SK-N-SH (cell line): Measurements from ENCODE around the gene TGFB3. TPM values are rescaled to one million over a fixed set of nuclear protein-coding genes. Genes with fewer than 3 reads are reported as not detected.

Experiments used
- CTCF ChIA-PET: fragments of 300-600, 350-600 bp; formaldehyde crosslinking; extraction: SDS; loops from one replicate; lab custom pipeline; 2021; lab: Yijun Ruan, JAX
- POLR2A ChIA-PET: fragments of 350-600 bp; sonication (Branson Sonifier 250); formaldehyde crosslinking; extraction: SDS; loops from one replicate; lab custom pipeline; 2020; ENCODE audit warnings: antibody characterized with exemption, inconsistent platforms; lab: Yijun Ruan, JAX
- DNase-seq: peaks from one replicate; pipeline ENCODE4 v3.0.0; 2012
- H2AFZ ChIP-seq: fragments of 200-600 bp; sonication (generic); 2 replicates; pipeline ENCODE4 v1.8.1; 2016; ENCODE audit warnings: antibody characterized with exemption, mild to moderate bottlenecking, low read depth
- H3F3A ChIP-seq: fragments of 200-600 bp; sonication (generic); replicated peaks from 2 replicates; pipeline ENCODE3; 2016; ENCODE audit warnings: antibody characterized with exemption, mild to moderate bottlenecking; ENCODE audit not compliant: insufficient read depth
- H3K27ac ChIP-seq, 2 experiments: fragments of 200-500 bp in 1 of 2; fragments of 200-600 bp in 1 of 2; sonication (Bioruptor generic) in 1 of 2; sonication (generic), shearing (Covaris generic) in 1 of 2; 2 replicates each; pipeline versions ENCODE4 v1.5.1 to v1.6.1; 2014 to 2016; ENCODE audit warnings: low read depth in 2 of 2, inconsistent platforms in 1 of 2, low read length in 1 of 2, mild to moderate bottlenecking in 1 of 2, mixed read lengths in 1 of 2
- H3K27me3 ChIP-seq: fragments of 200-600 bp; sonication (generic), shearing (Covaris generic); 2 replicates; pipeline ENCODE4 v1.6.1; 2016; ENCODE audit warnings: mixed run types; ENCODE audit not compliant: insufficient read depth
- H3K36me3 ChIP-seq, 2 experiments: fragments of 200-500 bp in 1 of 2; fragments of 200-600 bp in 1 of 2; sonication (Bioruptor generic) in 1 of 2; sonication (generic) in 1 of 2; replicated peaks in 1 of 2; 2 replicates each; pipeline versions ENCODE3 to v1.5.1; 2014 to 2016; ENCODE audit warnings: low read length in 1 of 2, mild to moderate bottlenecking in 1 of 2; ENCODE audit not compliant: insufficient read depth in 2 of 2, control insufficient read depth in 1 of 2
- H3K4me1 ChIP-seq, 2 experiments: fragments of 200-500 bp in 1 of 2; fragments of 200-600 bp in 1 of 2; sonication (Bioruptor generic) in 1 of 2; sonication (generic), shearing (Covaris generic) in 1 of 2; 2 replicates each; pipeline versions ENCODE4 v1.5.1 to v1.6.1; 2014 to 2016; ENCODE audit warnings: low read depth in 1 of 2, low read length in 1 of 2, mixed run types in 1 of 2; ENCODE audit not compliant: insufficient read depth in 2 of 2, control insufficient read depth in 1 of 2
- H3K4me2 ChIP-seq: fragments of 200-600 bp; sonication (generic), shearing (Covaris generic); 2 replicates; pipeline ENCODE4 v1.6.1; 2017; ENCODE audit warnings: mixed run types
- H3K4me3 ChIP-seq, 2 experiments: fragments of 200-500 bp in 1 of 2; fragments of 200-600 bp in 1 of 2; sonication (Bioruptor generic) in 1 of 2; sonication (generic), shearing (Covaris generic) in 1 of 2; 2 replicates each; pipeline versions ENCODE4 v1.5.1 to v1.8.1; 2014 to 2016; ENCODE audit warnings: low read depth in 2 of 2, inconsistent platforms in 1 of 2, low read length in 1 of 2, mild to moderate bottlenecking in 1 of 2, mixed read lengths in 1 of 2, moderate library complexity in 1 of 2
- H3K79me2 ChIP-seq: fragments of 200-600 bp; sonication (generic); 2 replicates; pipeline ENCODE4 v1.8.1; 2017; ENCODE audit warnings: mild to moderate bottlenecking; ENCODE audit not compliant: insufficient read depth
- H3K9ac ChIP-seq: fragments of 200-600 bp; sonication (generic); 2 replicates; pipeline ENCODE4 v1.6.1; 2017; ENCODE audit warnings: mixed run types
- H3K9me2 ChIP-seq: fragments of 200-600 bp; sonication (generic); 2 replicates; pipeline ENCODE4 v1.6.1; 2017; ENCODE audit warnings: mixed run types
- H3K9me3 ChIP-seq: fragments of 200-600 bp; sonication (generic); 2 replicates; pipeline ENCODE4 v1.6.1; 2017; ENCODE audit warnings: mixed run types, mild to moderate bottlenecking, moderate library complexity
- H4K20me1 ChIP-seq: fragments of 200-600 bp; sonication (generic); 2 replicates; pipeline ENCODE4 v1.6.1; 2017; ENCODE audit warnings: mild to moderate bottlenecking, mixed run types; ENCODE audit not compliant: insufficient read depth
- CHD2 ChIP-seq: fragments of 150-350 bp; IDR thresholded peaks from 2 replicates; pipeline ENCODE4 v1.6.1; 2018; ENCODE audit warnings: low read length; ENCODE audit not compliant: partially characterized antibody
- ELF1 ChIP-seq: IDR thresholded peaks from 2 replicates; pipeline ENCODE4 v1.4.0; 2012
- EZH2phosphoT487 ChIP-seq: fragments of 200-600 bp; sonication (generic); IDR thresholded peaks from 2 replicates; pipeline ENCODE4 v1.6.1; 2017; ENCODE audit warnings: low read depth, mixed run types, mild to moderate bottlenecking, antibody characterized with exemption, moderate library complexity, borderline replicate concordance
- FOSL2 ChIP-seq: IDR thresholded peaks from 2 replicates; pipeline ENCODE4 v1.4.0; 2012; ENCODE audit warnings: low read depth, mild to moderate bottlenecking, moderate library complexity, borderline replicate concordance
- FOXJ3 ChIP-seq: sonication (generic); formaldehyde crosslinking; IDR thresholded peaks from 2 replicates; pipeline ENCODE4 v1.5.1; 2020; ENCODE audit warnings: mild to moderate bottlenecking, missing genetic modification reagents
- FOXM1 ChIP-seq: IDR thresholded peaks from 2 replicates; pipeline ENCODE4 v1.4.0; 2012; ENCODE audit warnings: low read depth, mild to moderate bottlenecking
- JUND ChIP-seq: IDR thresholded peaks from 2 replicates; pipeline ENCODE4 v1.4.0; 2012
- MEF2A ChIP-seq: IDR thresholded peaks from 2 replicates; pipeline ENCODE4 v1.4.0; 2012; ENCODE audit warnings: low read depth, borderline replicate concordance
- NRF1 ChIP-seq: IDR thresholded peaks from 2 replicates; pipeline ENCODE4 v1.6.1; 2012; ENCODE audit warnings: low read depth, mild to moderate bottlenecking, low read length
- POLR2AphosphoS5 ChIP-seq: IDR thresholded peaks from 2 replicates; pipeline ENCODE4 v1.6.1; 2012; ENCODE audit warnings: low read depth, low read length
- RAD21 ChIP-seq: IDR thresholded peaks from 2 replicates; pipeline ENCODE4 v1.6.1; 2012; ENCODE audit warnings: mild to moderate bottlenecking, low read length
- RFX5 ChIP-seq: IDR thresholded peaks from 2 replicates; pipeline ENCODE4 v1.6.1; 2012; ENCODE audit warnings: mild to moderate bottlenecking, improper control_type of control experiment, low read length
- TEAD4 ChIP-seq: IDR thresholded peaks from 2 replicates; pipeline ENCODE4 v1.4.0; 2012; ENCODE audit warnings: mild to moderate bottlenecking, borderline replicate concordance; ENCODE audit not compliant: insufficient read depth
- USF1 ChIP-seq: IDR thresholded peaks from 2 replicates; pipeline ENCODE4 v1.4.0; 2012; ENCODE audit warnings: low read depth, borderline replicate concordance
- USF2 ChIP-seq: fragments of 150-350 bp; IDR thresholded peaks from 2 replicates; pipeline ENCODE4 v1.6.1; 2017; ENCODE audit warnings: antibody characterized with exemption, low read length, low read depth, borderline replicate concordance
- YY1 ChIP-seq: IDR thresholded peaks from 2 replicates; pipeline ENCODE4 v1.4.0; 2012; ENCODE audit warnings: low read depth, mild to moderate bottlenecking
- ZBTB33 ChIP-seq: IDR thresholded peaks from 2 replicates; pipeline ENCODE4 v1.4.0; 2012; ENCODE audit warnings: low read depth, borderline replicate concordance
- WGBS: methylation state at CpG from one replicate; pipeline ENCODE4 v1.1.6; 2017; ENCODE audit warnings: low lambda C conversion rate; 5-methylcytosine and 5-hydroxymethylcytosine counted together
- polyA plus RNA-seq, 3 experiments: library from polyadenylated mRNA; depleted of rRNA; stranded (reverse); fragments of >200 nt; gene quantifications; 2 replicates each; pipeline ENCODE4 v1.2.3, GENCODE V29; 2012
- TF ChIP-seq, protein P1 (sequence below): fragments of 200-600 bp; sonication (generic); IDR thresholded peaks from 2 replicates; pipeline ENCODE4 v1.6.1; 2017; ENCODE audit warnings: antibody characterized with exemption, mild to moderate bottlenecking, moderate library complexity
- TF ChIP-seq, protein P2 (sequence below): IDR thresholded peaks from 2 replicates; pipeline ENCODE4 v1.4.0; 2012; ENCODE audit warnings: low read depth

TGFB3 gene
- polyA plus RNA-seq, 1 of the 3 experiments (the other 2 are of a cell fraction): 7.6 TPM

DNA sequence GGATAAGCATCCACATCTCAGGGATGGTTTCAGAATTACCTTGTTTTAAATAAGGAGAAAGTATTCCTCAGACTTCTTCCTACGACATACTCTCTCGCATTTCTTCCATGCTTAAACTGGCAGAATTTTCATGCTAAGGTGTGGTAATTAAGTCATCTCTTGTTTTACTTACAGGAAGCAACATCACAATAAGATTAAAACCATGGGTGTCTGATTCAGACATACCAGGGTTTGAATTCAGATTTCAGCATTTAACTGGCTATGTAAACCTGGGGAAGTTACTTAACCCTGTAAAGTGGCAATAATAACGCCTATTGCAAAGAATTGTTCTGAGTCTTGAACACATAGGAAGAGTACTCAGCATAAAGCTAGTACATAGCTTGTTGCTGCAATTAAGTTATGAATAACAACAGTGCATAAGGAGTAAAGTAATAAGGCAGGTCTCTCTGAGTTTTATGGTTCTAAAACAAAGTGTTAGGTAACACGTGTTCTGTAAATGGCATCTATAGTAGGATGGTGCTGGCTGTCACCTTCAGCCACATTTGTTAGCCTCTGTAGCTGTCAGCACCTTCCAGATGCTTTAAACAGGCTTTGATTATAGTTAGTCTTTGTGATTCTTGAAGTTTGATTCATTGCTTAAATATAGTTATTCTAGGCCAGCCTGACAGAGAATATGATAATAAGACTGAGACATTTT, 42.6 kb upstream of the TGFB3 start (continued):
- no peak for TF ChIP-seq ZBTB33
- TF ChIP-seq RFX5: no peak
- TF ChIP-seq, protein P1, sequence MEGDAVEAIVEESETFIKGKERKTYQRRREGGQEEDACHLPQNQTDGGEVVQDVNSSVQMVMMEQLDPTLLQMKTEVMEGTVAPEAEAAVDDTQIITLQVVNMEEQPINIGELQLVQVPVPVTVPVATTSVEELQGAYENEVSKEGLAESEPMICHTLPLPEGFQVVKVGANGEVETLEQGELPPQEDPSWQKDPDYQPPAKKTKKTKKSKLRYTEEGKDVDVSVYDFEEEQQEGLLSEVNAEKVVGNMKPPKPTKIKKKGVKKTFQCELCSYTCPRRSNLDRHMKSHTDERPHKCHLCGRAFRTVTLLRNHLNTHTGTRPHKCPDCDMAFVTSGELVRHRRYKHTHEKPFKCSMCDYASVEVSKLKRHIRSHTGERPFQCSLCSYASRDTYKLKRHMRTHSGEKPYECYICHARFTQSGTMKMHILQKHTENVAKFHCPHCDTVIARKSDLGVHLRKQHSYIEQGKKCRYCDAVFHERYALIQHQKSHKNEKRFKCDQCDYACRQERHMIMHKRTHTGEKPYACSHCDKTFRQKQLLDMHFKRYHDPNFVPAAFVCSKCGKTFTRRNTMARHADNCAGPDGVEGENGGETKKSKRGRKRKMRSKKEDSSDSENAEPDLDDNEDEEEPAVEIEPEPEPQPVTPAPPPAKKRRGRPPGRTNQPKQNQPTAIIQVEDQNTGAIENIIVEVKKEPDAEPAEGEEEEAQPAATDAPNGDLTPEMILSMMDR: no peak
- no peak for TF ChIP-seq ELF1
- no peak for TF ChIP-seq TEAD4
- TF ChIP-seq FOSL2: no peak
- TF ChIP-seq EZH2phosphoT487: no peak
- no peak for TF ChIP-seq FOXM1
- TF ChIP-seq YY1: no peak

GRCh38 chr14:76023757-76024156, 42.0 kb upstream of the TGFB3 start:
- 91% methylated on average over 1 of the region's 1 CpG for WGBS
- TF ChIP-seq CHD2 (no peak), POLR2AphosphoS5 (no peak), RFX5 (no peak), NRF1 (no peak), FOXJ3 (CRISPR knock-in tag) (no peak), USF2 (no peak), USF1 (no peak), JUND (no peak), FOSL2 (no peak), EZH2phosphoT487 (no peak), YY1 (no peak), MEF2A (no peak), RAD21 (no peak)
- TF ChIP-seq, protein P1: no peak
- TF ChIP-seq, protein P2, sequence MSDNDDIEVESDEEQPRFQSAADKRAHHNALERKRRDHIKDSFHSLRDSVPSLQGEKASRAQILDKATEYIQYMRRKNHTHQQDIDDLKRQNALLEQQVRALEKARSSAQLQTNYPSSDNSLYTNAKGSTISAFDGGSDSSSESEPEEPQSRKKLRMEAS: no peak

More at GRCh38 chr14:76023757-76024156, 42.0 kb upstream of the TGFB3 start:
- Histone ChIP-seq H3K4me3 (no peak overlapping the region), H3F3A (no peaks in the 10 kb centered on the region), H2AFZ (no peak overlapping the region), H3K27me3 (no peaks in the 10 kb centered on the region), H4K20me1 (no peaks in the 10 kb centered on the region), H3K4me1 (no peaks in the 10 kb centered on the region), H3K9me3 (no peaks in the 10 kb centered on the region), H3K9me2 (no peaks in the 10 kb centered on the region), H3K4me2 (no peak overlapping the region), H3K36me3 (peaks cover 38 to 44% of the 10 kb centered on the region in 2 experiments), H3K9ac (no peak overlapping the region), H3K27ac (no peak overlapping the region), H3K79me2 (peaks cover 22% of the 10 kb centered on the region)
- DNase-seq: no peak
- ChIA-PET CTCF (interaction anchor here (1.0 to 1.3 kb wide), 2 partner anchors 28 to 329 kb away, joined by 3 to 4 read pairs; no protein-coding TSS in a partner anchor), POLR2A (no interaction called here)
